OCI-LY1 (cell line): ENCODE results near the gene STAU1.

Experiments used
- EZH2 ChIP-seq: fragments of 200-600 bp; sonication (generic), shearing (Covaris generic); IDR thresholded peaks from 2 replicates; pipeline ENCODE4 v1.8.0; 2017; ENCODE audit warnings: borderline replicate concordance, mixed run types, mild to moderate bottlenecking, antibody characterized with exemption, low read length, moderate library complexity, mixed read lengths
- TF ChIP-seq, protein P1 (sequence below): fragments of 200-600 bp; sonication (generic), shearing (Covaris generic); IDR thresholded peaks from 2 replicates; pipeline ENCODE4 v1.5.1; 2017; ENCODE audit warnings: mild to moderate bottlenecking, antibody characterized with exemption, low read length, moderate library complexity, mixed read lengths

DNA sequence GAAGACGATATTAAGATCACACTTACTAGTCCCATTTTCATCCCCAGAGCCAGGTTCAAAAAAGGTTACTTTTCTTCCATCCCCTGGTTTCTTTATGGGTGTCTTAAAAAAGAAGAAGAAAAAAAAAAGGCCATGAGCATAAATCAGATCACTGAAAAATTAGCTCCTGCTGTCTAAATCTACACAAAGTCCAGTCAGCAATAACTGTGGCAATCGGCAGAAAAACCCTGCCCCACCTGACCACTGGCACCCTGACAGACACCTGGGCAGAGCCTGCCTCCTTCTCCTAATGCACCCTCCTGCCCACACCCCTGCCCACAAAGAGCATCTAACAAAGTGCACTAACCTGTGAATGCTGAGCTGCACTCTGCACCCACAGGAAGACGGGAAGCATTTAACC lies 69.8 kb downstream of the STAU1 start:
- TF ChIP-seq, protein P1, sequence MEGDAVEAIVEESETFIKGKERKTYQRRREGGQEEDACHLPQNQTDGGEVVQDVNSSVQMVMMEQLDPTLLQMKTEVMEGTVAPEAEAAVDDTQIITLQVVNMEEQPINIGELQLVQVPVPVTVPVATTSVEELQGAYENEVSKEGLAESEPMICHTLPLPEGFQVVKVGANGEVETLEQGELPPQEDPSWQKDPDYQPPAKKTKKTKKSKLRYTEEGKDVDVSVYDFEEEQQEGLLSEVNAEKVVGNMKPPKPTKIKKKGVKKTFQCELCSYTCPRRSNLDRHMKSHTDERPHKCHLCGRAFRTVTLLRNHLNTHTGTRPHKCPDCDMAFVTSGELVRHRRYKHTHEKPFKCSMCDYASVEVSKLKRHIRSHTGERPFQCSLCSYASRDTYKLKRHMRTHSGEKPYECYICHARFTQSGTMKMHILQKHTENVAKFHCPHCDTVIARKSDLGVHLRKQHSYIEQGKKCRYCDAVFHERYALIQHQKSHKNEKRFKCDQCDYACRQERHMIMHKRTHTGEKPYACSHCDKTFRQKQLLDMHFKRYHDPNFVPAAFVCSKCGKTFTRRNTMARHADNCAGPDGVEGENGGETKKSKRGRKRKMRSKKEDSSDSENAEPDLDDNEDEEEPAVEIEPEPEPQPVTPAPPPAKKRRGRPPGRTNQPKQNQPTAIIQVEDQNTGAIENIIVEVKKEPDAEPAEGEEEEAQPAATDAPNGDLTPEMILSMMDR: no peak
- no peak for TF ChIP-seq EZH2
